ENCODE results near the gene HDAC4. TPM values are rescaled to one million over a fixed set of nuclear protein-coding genes. Genes with fewer than 3 reads are reported as not detected.

Gene HDAC4
- total and polyA plus RNA-seq, 9 donors = 7.0 to 74.0 (median 46.3) TPM

DNA sequence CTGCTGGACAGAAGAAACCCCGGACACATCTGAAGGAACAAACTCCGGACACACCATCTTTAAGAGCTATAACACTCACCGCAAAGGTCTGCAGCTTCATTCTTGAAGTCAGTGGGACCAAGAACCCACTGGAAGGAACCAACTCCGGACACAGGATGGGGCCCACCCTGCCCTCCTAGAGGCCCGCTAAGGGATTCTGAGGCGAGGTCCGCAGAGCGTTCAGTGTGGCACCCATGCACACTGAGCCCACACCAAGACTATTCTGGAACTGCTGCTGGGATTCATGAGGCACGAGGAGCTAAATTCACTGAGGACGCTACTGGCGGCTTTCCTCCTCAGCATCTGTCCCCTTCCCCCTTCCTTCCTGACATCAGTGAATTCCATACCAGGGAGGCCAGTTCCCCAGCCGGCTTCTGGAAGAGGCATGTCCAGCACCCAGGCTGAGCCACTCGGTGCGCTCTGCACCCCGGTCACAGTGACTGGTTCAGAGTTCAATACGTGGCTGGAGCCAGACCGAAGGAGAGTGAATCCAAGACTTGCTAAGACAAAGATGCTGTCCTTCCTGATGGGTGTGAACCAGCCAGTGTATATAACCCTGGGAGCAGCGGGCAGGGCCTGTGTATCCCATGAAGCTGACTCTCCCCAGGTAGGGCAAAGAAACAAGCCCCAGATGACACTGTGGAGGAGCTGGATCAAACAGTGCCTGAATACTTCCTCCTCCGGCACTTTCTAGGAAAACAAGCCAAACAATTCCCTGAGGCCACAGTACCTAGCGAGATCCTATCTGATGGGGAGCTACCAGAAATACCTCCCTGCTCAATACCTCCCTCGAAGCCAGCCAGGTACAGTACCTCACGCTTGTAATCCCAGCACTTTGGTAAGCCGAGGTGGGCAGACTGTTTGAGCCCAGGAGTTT, 11.1 kb downstream of the HDAC4 start:
- Histone ChIP-seq H3K27me3 (no peaks in the 10 kb centered on the region), H3K4me1 (ENCODE audit: insufficient read depth) (peaks cover 4% of the 10 kb centered on the region)

DNA sequence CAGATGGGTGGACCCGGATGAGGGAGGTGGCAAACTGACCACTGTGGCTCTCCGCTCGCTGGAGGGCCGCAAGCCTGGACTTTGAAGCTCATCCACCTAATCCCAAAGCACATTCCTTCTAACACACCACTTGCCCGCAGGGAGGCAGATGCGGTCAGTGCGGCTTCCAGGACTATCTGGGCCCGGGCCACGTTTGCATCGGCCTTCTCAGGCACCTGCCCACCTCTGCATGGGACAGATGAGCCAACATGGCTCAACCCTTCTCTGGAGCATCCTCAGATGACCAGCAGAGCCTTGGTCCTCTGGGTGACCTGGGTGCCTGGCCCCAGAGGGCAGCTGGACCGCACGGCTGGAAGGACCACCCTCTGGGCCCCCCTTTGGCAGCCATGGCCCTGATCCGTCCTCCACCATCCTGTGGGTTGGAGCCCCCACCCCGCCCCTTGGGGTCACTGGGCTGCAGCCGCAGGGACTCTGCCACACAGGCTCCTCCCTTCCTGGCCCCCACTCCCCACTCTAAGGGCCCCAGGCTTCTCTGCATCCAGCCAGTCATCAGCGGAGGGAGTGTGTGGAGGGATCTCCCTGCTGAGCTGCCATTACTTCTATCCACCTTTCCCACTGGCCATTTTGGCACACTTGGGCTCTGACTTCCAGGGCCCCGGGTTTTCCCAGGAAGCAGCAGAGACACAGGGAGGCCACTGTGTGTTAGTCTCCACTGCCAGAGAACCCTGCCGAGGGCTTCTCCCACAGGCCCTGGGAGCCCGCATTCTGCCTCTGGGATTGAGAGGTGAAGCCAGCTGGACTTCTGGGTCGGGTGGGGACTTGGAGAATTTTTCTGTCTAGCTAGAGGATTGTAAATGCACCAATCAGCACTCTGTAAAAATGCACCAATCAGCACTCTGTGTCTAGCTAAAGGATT, 12.3 kb downstream of the HDAC4 start:
- WGBS, 3 donors = 96 to 97% (median 96%) methylated on average over 20 of the region's 20 CpGs
- Histone ChIP-seq H3K4me1 (ENCODE audit: insufficient read depth) (peaks cover 3% of the 10 kb centered on the region), H3K27me3 (no peaks in the 10 kb centered on the region), H3K9me3 (no peaks in the 10 kb centered on the region), H3K4me3 (no peak overlapping the region), H3K27ac (no peak overlapping the region), H3K36me3 (no peaks in the 10 kb centered on the region)
- peak in 1 of 5 donors; percentile 21 for DNase-seq
- intact Hi-C loops (cut with DNase I) = no loop called here
- TF ChIP-seq EP300 (IDR thresholded peaks at IDR 0.05) = no peak
- TF ChIP-seq POLR2A (IDR thresholded peaks at IDR 0.05) = no peak
- TF ChIP-seq, protein P1, sequence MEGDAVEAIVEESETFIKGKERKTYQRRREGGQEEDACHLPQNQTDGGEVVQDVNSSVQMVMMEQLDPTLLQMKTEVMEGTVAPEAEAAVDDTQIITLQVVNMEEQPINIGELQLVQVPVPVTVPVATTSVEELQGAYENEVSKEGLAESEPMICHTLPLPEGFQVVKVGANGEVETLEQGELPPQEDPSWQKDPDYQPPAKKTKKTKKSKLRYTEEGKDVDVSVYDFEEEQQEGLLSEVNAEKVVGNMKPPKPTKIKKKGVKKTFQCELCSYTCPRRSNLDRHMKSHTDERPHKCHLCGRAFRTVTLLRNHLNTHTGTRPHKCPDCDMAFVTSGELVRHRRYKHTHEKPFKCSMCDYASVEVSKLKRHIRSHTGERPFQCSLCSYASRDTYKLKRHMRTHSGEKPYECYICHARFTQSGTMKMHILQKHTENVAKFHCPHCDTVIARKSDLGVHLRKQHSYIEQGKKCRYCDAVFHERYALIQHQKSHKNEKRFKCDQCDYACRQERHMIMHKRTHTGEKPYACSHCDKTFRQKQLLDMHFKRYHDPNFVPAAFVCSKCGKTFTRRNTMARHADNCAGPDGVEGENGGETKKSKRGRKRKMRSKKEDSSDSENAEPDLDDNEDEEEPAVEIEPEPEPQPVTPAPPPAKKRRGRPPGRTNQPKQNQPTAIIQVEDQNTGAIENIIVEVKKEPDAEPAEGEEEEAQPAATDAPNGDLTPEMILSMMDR (IDR thresholded peaks at IDR 0.05) = no peak

More for the DNA sequence above, 11.1 kb downstream of the HDAC4 start:
- no peak overlapping the region for H3K4me3 ChIP-seq
- DNase-seq = peak in 1 of 5 donors; percentile 14
- H3K9me3 ChIP-seq = no peaks in the 10 kb centered on the region
- TF ChIP-seq, protein P1 (IDR thresholded peaks at IDR 0.05) = no peak
- TF ChIP-seq POLR2A (IDR thresholded peaks at IDR 0.05) (no peak), EP300 (IDR thresholded peaks at IDR 0.05) (no peak)
- no peak overlapping the region for H3K27ac ChIP-seq
- intact Hi-C loops (cut with DNase I) = loop anchor here in 2 of 4 donors (10.0 kb wide), 3 partner anchors 55 to 165 kb away; no protein-coding TSS in a partner anchor
- WGBS, 3 donors = 90 to 97% (median 92%) methylated on average over 23 of the region's 23 CpGs
- H3K36me3 ChIP-seq = no peaks in the 10 kb centered on the region

DNA sequence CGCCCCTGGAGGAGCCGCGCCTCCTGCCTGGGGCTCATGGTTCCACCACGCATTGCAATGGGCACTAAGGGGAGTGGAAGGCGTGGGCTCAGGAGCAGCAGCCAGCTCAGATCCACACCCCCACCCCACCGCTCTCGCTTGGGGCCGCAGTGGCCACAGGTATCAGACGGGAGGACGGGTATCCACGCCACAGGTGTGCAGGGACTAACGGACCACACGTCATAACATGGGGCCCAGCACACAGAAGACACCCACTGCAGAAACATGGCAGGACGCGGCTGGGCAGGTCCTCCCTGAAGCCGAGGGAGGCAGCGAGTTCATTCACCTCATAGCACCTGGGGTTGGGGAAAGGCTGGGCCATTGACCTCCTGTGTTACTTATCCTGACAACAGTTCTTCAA, 13.0 kb downstream of the HDAC4 start:
- Histone ChIP-seq H3K4me3 (no peak overlapping the region), H3K4me1 (ENCODE audit: insufficient read depth) (no peaks in the 10 kb centered on the region), H3K36me3 (no peaks in the 10 kb centered on the region), H3K9me3 (no peaks in the 10 kb centered on the region), H3K27ac (no peak overlapping the region), H3K27me3 (no peaks in the 10 kb centered on the region)
- no peak for TF ChIP-seq EP300 (IDR thresholded peaks at IDR 0.05)
- TF ChIP-seq, protein P1 (IDR thresholded peaks at IDR 0.05) = no peak
- TF ChIP-seq POLR2A (IDR thresholded peaks at IDR 0.05) = no peak
- intact Hi-C loops (cut with DNase I) = no loop called here
- DNase-seq = peak in 1 of 5 donors; percentile 12
- WGBS, 3 donors = 88 to 97% (median 92%) methylated on average over 17 of the region's 17 CpGs

DNA sequence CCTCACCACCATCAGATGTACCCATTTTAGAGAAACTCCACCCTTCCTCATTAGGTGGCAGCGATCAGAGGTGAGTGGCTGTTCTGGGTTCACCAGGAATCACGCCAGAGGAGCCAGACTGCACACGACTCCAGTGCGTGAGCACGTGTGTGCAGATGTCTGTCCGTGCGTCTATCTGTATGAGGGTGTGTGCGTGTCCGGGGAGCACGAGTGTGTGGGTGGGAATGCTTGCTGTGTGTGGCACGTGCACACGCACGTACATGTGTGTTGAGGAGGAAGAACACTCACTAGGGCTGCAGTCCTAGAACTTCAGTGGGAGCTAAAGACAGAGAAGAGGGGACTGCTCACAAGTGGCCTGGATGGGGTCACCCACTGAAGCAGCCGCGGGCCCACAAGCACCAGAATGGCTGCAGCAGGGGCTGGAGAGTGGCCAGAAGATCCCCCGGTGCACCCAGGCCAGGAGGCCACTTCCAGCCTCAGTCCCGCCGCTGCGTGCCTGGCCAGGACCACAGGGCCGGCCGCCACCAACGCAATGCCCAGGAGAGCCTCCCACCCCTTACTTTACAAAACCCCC, 13.9 kb downstream of the HDAC4 start:
- 87 to 93% (median 89%) methylated on average over 22 of the region's 22 CpGs for WGBS, 3 donors
- no peaks in the 10 kb centered on the region for H3K4me1 ChIP-seq (ENCODE audit: insufficient read depth)
- no peaks in the 10 kb centered on the region for H3K36me3 ChIP-seq
- DNase-seq = peak in 1 of 5 donors; percentile 14
- no peaks in the 10 kb centered on the region for H3K9me3 ChIP-seq
- intact Hi-C loops (cut with DNase I) = no loop called here
- H3K4me3 ChIP-seq = no peak overlapping the region
- no peaks in the 10 kb centered on the region for H3K27me3 ChIP-seq
- TF ChIP-seq, protein P1 (IDR thresholded peaks at IDR 0.05) = no peak
- H3K27ac ChIP-seq = no peak overlapping the region
